CD14-positive monocyte (primary cell): ENCODE results near the gene ASZ1. TPM values are rescaled to one million over a fixed set of nuclear protein-coding genes. Genes with fewer than 3 reads are reported as not detected.

Experiments
- DNase-seq, 3 donors: peaks; one replicate each; pipeline ENCODE4 v3.0.0-alpha.2; 2011 to 2022
- H2AFZ ChIP-seq: 2 replicates; pipeline ENCODE4 v1.6.0; 2012; ENCODE audit warnings: mild to moderate bottlenecking, low read depth, low read length, inconsistent platforms; ENCODE audit not compliant: insufficient read depth, poor library complexity, severe bottlenecking
- H3K27ac ChIP-seq, 2 donors: 1 replicate in 1 of 2; 2 replicates in 1 of 2; pipeline ENCODE4 v1.5.1; 2012 to 2013; ENCODE audit warnings: low read length in 2 of 2, control low read depth in 1 of 2, inconsistent platforms in 1 of 2, low read depth in 1 of 2, mild to moderate bottlenecking in 1 of 2
- H3K27me3 ChIP-seq, 2 donors: one replicate each; pipeline versions ENCODE4 v1.6.0 to v1.6.1; 2011 to 2013; ENCODE audit warnings: low read length in 2 of 2; ENCODE audit not compliant: control insufficient read depth in 2 of 2, insufficient read depth in 2 of 2
- H3K36me3 ChIP-seq, 2 donors: replicated peaks in 1 of 2; 1 replicate in 1 of 2; 2 replicates in 1 of 2; pipeline versions ENCODE4 v1.5.1 to v1.6.1; 2012 to 2013; ENCODE audit warnings: low read length in 2 of 2, control low read depth in 1 of 2, inconsistent platforms in 1 of 2, mild to moderate bottlenecking in 1 of 2; ENCODE audit not compliant: insufficient read depth in 2 of 2, control insufficient read depth in 1 of 2
- H3K4me1 ChIP-seq, 2 donors: 1 replicate in 1 of 2; 2 replicates in 1 of 2; pipeline versions ENCODE4 v1.5.1 to v1.6.1; 2012 to 2013; ENCODE audit warnings: low read length in 2 of 2, control low read depth in 1 of 2, inconsistent platforms in 1 of 2, mild to moderate bottlenecking in 1 of 2, moderate library complexity in 1 of 2; ENCODE audit not compliant: insufficient read depth in 2 of 2, control insufficient read depth in 1 of 2
- H3K4me2 ChIP-seq: replicated peaks from 2 replicates; pipeline ENCODE3; 2012; ENCODE audit warnings: low read length, moderate library complexity, mild to moderate bottlenecking; ENCODE audit not compliant: poor library complexity, severe bottlenecking; ENCODE audit errors: extremely low read depth
- H3K4me3 ChIP-seq, 3 experiments: fragments of 200-600 bp in 1 of 3; sonication (generic) in 1 of 3; replicated peaks in 1 of 3; 1 replicate in 2 of 3; 2 replicates in 1 of 3; pipeline ENCODE4 v1.5.1; 2011 to 2013; ENCODE audit warnings: low read length in 3 of 3, mild to moderate bottlenecking in 3 of 3, control low read depth in 2 of 3, low read depth in 2 of 3, inconsistent platforms in 1 of 3, moderate library complexity in 1 of 3
- H3K79me2 ChIP-seq: 2 replicates; pipeline ENCODE4 v1.6.0; 2012; ENCODE audit warnings: mild to moderate bottlenecking, control low read depth, inconsistent platforms, low read length, moderate library complexity; ENCODE audit not compliant: insufficient read depth
- H3K9ac ChIP-seq: 2 replicates; pipeline ENCODE4 v1.6.0; 2017; ENCODE audit warnings: low read length, mild to moderate bottlenecking; ENCODE audit not compliant: insufficient read depth, poor library complexity, severe bottlenecking
- H3K9me3 ChIP-seq, 2 donors: replicated peaks in 1 of 2; 1 replicate in 1 of 2; 2 replicates in 1 of 2; pipeline versions ENCODE4 v1.5.1 to v1.6.1; 2012 to 2013; ENCODE audit warnings: low read length in 2 of 2, control low read depth in 1 of 2; ENCODE audit not compliant: control insufficient read depth in 1 of 2, insufficient read depth in 1 of 2
- H4K20me1 ChIP-seq: 2 replicates; pipeline ENCODE4 v1.6.0; 2012; ENCODE audit warnings: mild to moderate bottlenecking, low read length, control low read depth, moderate library complexity; ENCODE audit not compliant: insufficient read depth
- H3K27ac Mint-ChIP-seq, 7 donors: one replicate each; pipeline ENCODE4 v1.8.0; 2020; ENCODE audit warnings: mild to moderate bottlenecking in 7 of 7, mixed read lengths in 7 of 7, moderate library complexity in 6 of 7, inconsistent platforms in 2 of 7
- H3K27me3 Mint-ChIP-seq, 3 donors: one replicate each; pipeline ENCODE4 v1.8.0; 2021 to 2022; ENCODE audit warnings: low read depth in 3 of 3, mild to moderate bottlenecking in 3 of 3, mixed read lengths in 3 of 3, moderate library complexity in 3 of 3, inconsistent platforms in 1 of 3
- H3K36me3 Mint-ChIP-seq, 2 donors: one replicate each; pipeline ENCODE4 v1.8.0; 2020; ENCODE audit warnings: mixed read lengths in 2 of 2, inconsistent platforms in 1 of 2, mild to moderate bottlenecking in 1 of 2
- H3K4me1 Mint-ChIP-seq: one replicate; pipeline ENCODE4 v1.8.0; 2020; ENCODE audit warnings: mild to moderate bottlenecking, mixed read lengths
- H3K4me3 Mint-ChIP-seq, 2 donors: one replicate each; pipeline ENCODE4 v1.8.0; 2020; ENCODE audit warnings: mild to moderate bottlenecking in 2 of 2, mixed read lengths in 2 of 2, moderate library complexity in 1 of 2
- H3K9me3 Mint-ChIP-seq, 7 donors: one replicate each; pipeline ENCODE4 v1.8.0; 2020 to 2022; ENCODE audit warnings: mixed read lengths in 7 of 7, mild to moderate bottlenecking in 6 of 7, moderate library complexity in 6 of 7, inconsistent platforms in 2 of 7
- WGBS: methylation state at CpG from one replicate; pipeline ENCODE4 v1.1.5; 2013; ENCODE audit warnings: missing lambda C conversion rate; ENCODE audit not compliant: insufficient coverage; 5-methylcytosine and 5-hydroxymethylcytosine counted together
- intact Hi-C, 2 donors: fragments of 100-400 bp; cut with micrococcal nuclease; formaldehyde crosslinking; loops; one replicate each; pipeline versions ENCODE4 v1.15.0 to v1.15.1; 2023
- polyA plus RNA-seq, 3 donors: library from polyadenylated mRNA; depleted of rRNA in 1 of 3; unstranded in 2 of 3; stranded (reverse) in 1 of 3; fragments of 300-500 nt in 2 of 3; fragments of >200 nt in 1 of 3; fragmentation: Illumina TruSeq in 2 of 3; gene quantifications; 1 replicate in 2 of 3; 2 replicates in 1 of 3; pipeline ENCODE4 v1.2.3, GENCODE V29; 2012 to 2021
- TF ChIP-seq, protein P1 (sequence below): fragments of 200-600 bp; IDR thresholded peaks from one replicate; pipeline ENCODE4 v1.8.0; 2022; ENCODE audit warnings: antibody characterized with exemption, mild to moderate bottlenecking

The ASZ1 gene
- polyA plus RNA-seq, 3 donors = not detected

DNA sequence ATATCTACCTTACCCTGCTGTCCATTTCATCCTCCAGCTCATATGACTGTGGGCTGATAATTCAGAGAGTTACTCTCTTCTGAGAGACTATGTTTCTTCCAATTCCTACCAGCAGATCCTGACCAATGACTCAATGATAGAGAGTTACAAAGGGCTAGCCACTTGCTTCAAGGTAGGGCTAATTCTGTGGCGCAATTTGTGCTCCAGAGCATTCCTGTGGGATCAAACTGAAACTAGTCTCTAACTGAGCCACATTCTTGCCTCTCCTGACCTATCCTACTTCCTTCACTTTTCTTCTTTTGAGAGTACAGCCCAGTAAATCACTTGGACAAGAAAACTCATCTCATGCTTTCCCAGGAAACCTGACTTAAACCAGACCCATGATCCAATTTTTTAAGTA, 17.9 kb upstream of the ASZ1 start:
- DNase-seq = no peak
- 85% methylated on average over 1 of the region's 1 CpG for whole genome bisulfite sequencing
- H3K27me3 Mint-ChIP-seq = peaks cover 0 to 3% (median 0%) of the 10 kb centered on the region in 3 donors

DNA sequence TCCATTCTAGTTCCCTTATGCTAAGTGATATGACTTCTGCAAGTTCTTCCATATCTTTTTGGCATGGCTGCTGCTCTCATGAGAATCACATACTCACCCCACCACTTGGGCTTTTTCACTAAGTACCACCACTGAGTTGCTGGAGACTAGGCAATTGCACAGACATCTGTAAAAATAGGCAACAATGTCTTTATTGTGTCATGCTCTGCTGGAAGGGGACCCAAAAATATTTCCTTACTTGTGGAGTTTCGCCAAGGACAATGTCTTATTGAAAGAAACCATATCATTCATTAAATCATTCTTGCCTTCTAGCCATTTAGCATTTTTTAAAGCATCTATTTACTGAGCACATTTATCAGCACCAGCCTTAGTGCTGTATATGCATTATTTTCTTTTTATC, 17.4 kb upstream of the ASZ1 start:
- H3K79me2 ChIP-seq = no peaks in the 10 kb centered on the region
- no peak overlapping the region for H3K27ac ChIP-seq
- Mint-ChIP-seq H3K4me1 (no peaks in the 10 kb centered on the region), H3K27me3 (peaks cover 0 to 3% (median 0%) of the 10 kb centered on the region in 3 donors), H3K27ac (no peak overlapping the region), H3K9me3 (peaks cover 0 to 8% (median 3%) of the 10 kb centered on the region in 7 donors), H3K36me3 (no peaks in the 10 kb centered on the region), H3K4me3 (no peak overlapping the region)
- H3K9ac ChIP-seq = no peak overlapping the region
- no peaks in the 10 kb centered on the region for H4K20me1 ChIP-seq
- DNase-seq = no peak
- H2AFZ ChIP-seq = no peak overlapping the region
- H3K4me1 ChIP-seq = no peaks in the 10 kb centered on the region
- H3K9me3 ChIP-seq = peaks cover 0 to 13% of the 10 kb centered on the region in 2 donors
- H3K4me2 ChIP-seq = no peak overlapping the region
- H3K27me3 ChIP-seq = no peaks in the 10 kb centered on the region
- TF ChIP-seq, protein P1, sequence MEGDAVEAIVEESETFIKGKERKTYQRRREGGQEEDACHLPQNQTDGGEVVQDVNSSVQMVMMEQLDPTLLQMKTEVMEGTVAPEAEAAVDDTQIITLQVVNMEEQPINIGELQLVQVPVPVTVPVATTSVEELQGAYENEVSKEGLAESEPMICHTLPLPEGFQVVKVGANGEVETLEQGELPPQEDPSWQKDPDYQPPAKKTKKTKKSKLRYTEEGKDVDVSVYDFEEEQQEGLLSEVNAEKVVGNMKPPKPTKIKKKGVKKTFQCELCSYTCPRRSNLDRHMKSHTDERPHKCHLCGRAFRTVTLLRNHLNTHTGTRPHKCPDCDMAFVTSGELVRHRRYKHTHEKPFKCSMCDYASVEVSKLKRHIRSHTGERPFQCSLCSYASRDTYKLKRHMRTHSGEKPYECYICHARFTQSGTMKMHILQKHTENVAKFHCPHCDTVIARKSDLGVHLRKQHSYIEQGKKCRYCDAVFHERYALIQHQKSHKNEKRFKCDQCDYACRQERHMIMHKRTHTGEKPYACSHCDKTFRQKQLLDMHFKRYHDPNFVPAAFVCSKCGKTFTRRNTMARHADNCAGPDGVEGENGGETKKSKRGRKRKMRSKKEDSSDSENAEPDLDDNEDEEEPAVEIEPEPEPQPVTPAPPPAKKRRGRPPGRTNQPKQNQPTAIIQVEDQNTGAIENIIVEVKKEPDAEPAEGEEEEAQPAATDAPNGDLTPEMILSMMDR = no peak
- intact Hi-C loops = no loop called here
- no peak overlapping the region for H3K4me3 ChIP-seq
- no peaks in the 10 kb centered on the region for H3K36me3 ChIP-seq
- WGBS = no CpG with 5 or more reads among the region's 1 CpG

More for the DNA sequence above, 17.9 kb upstream of the ASZ1 start:
- no peak overlapping the region for H3K4me3 Mint-ChIP-seq
- Histone ChIP-seq H3K4me3 (no peak overlapping the region), H3K79me2 (no peaks in the 10 kb centered on the region), H3K9ac (no peak overlapping the region), H3K9me3 (peaks cover 0 to 13% of the 10 kb centered on the region in 2 donors), H3K4me2 (no peak overlapping the region), H3K36me3 (no peaks in the 10 kb centered on the region), H3K27ac (no peak overlapping the region), H2AFZ (no peak overlapping the region), H3K4me1 (no peaks in the 10 kb centered on the region), H4K20me1 (no peaks in the 10 kb centered on the region), H3K27me3 (no peaks in the 10 kb centered on the region)
- H3K4me1 Mint-ChIP-seq = no peaks in the 10 kb centered on the region
- intact Hi-C loops = no loop called here
- no peaks in the 10 kb centered on the region for H3K36me3 Mint-ChIP-seq
- H3K9me3 Mint-ChIP-seq = peaks cover 0 to 9% (median 6%) of the 10 kb centered on the region in 7 donors
- TF ChIP-seq, protein P1 = no peak
- H3K27ac Mint-ChIP-seq = no peak overlapping the region
